ENCODE data around the gene FPGS. TPM values are rescaled to one million over a fixed set of nuclear protein-coding genes. Genes with fewer than 3 reads are reported as not detected.

The FPGS gene
- total RNA-seq, 1 experiment from 2014 or later: 49.0 TPM

Other genes starting within 250 kb of the FPGS start
- 18.4 and 72.6 TPM in 2 replicates for gene STXBP1, start 190.6 kb upstream of the FPGS start, total RNA-seq (2014; rRNA removed; shearing (Covaris generic))
- 0.11 TPM in 1 of 2 replicates, not detected in the other for gene CFAP157, start 95.9 kb upstream of the FPGS start, total RNA-seq (2014; rRNA removed; shearing (Covaris generic))
- 10.4 and 17.5 TPM in 2 replicates for gene PTRH1, start 87.2 kb upstream of the FPGS start, total RNA-seq (2014; rRNA removed; shearing (Covaris generic))
- not detected in 2 replicates for gene TTC16, start 86.8 kb upstream of the FPGS start, total RNA-seq (2014; rRNA removed; shearing (Covaris generic))
- 5.3 and 11.4 TPM in 2 replicates for gene TOR2A, start 67.6 kb upstream of the FPGS start, total RNA-seq (2014; rRNA removed; shearing (Covaris generic))
- not detected in 2 replicates for gene SH2D3C, start 24.2 kb upstream of the FPGS start, total RNA-seq (2014; rRNA removed; shearing (Covaris generic))
- 16.8 and 21.4 TPM in 2 replicates for gene CDK9, start 16.8 kb upstream of the FPGS start, total RNA-seq (2014; rRNA removed; shearing (Covaris generic))
- gene ENG, start 51.8 kb downstream of the FPGS start, total RNA-seq (2014; rRNA removed; shearing (Covaris generic)): 6.8 and 8.7 TPM in 2 replicates
- 32.6 and 32.7 TPM in 2 replicates for gene AK1, start 74.8 kb downstream of the FPGS start, total RNA-seq (2014; rRNA removed; shearing (Covaris generic))
- 37.0 and 42.9 TPM in 2 replicates for gene ST6GALNAC6, start 96.7 kb downstream of the FPGS start, total RNA-seq (2014; rRNA removed; shearing (Covaris generic))
- 26.5 and 43.5 TPM in 2 replicates for gene ST6GALNAC4, start 114.2 kb downstream of the FPGS start, total RNA-seq (2014; rRNA removed; shearing (Covaris generic))
- gene PIP5KL1, start 127.9 kb downstream of the FPGS start, total RNA-seq (2014; rRNA removed; shearing (Covaris generic)): 1.6 and 18.4 TPM in 2 replicates
- 20.4 and 24.5 TPM in 2 replicates for gene DPM2, start 135.0 kb downstream of the FPGS start, total RNA-seq (2014; rRNA removed; shearing (Covaris generic))
- gene EEIG1, start 178.1 kb downstream of the FPGS start, total RNA-seq (2014; rRNA removed; shearing (Covaris generic)): 3.5 and 4.6 TPM in 2 replicates